Adipose tissue (tissue), 3 donors: ENCODE measurements around the gene CHN2. TPM values are rescaled to one million over a fixed set of nuclear protein-coding genes. Genes with fewer than 3 reads are reported as not detected.

ENCODE experiments used
- H3K27ac ChIP-seq: one replicate; pipeline ENCODE4 v1.5.1; 2013; ENCODE audit warnings: low read depth, low read length
- WGBS, 3 donors: extraction: QIAGEN DNeasy Blood & Tissue Kit; methylation state at CpG; one replicate each; pipeline ENCODE4 v1.1.7; 2013; 5-methylcytosine and 5-hydroxymethylcytosine counted together
- polyA plus RNA-seq, 3 donors: library from polyadenylated mRNA; stranded (reverse); fragments of 200-250 nt; gene quantifications; one replicate each; pipeline ENCODE4 v1.2.3, GENCODE V29; 2013
- donor health status: healthy with polysubstance abuse.
- donor health status: Bipolar disorder and iron deficiency.
- donor health status: healthy.

The CHN2 gene
- polyA plus RNA-seq, 3 donors, result 1.7 to 8.9 (median 7.8) TPM

- WGBS, 3 donors, result 71 to 100% (median 90%) methylated on average over 1 of the region's 1 CpG
- H3K27ac ChIP-seq, result no peak overlapping the region
These were observed 15.5 kb upstream of the CHN2 start for GRCh38 chr7:29179115-29179514.

GRCh38 chr7:29184599-29184998 lies 10.0 kb upstream of the CHN2 start:
- WGBS, 3 donors, result 93 to 95% (median 94%) methylated on average over 2 of the region's 2 CpGs
- no peak overlapping the region for H3K27ac ChIP-seq

- H3K27ac ChIP-seq, result no peak overlapping the region
- WGBS, 3 donors, result 88 to 93% (median 89%) methylated on average over 6 of the region's 6 CpGs
These were observed 9.0 kb upstream of the CHN2 start for GRCh38 chr7:29185613-29186012.

- no peak overlapping the region for H3K27ac ChIP-seq
- WGBS, 3 donors, result 9 to 16% (median 12%) methylated on average over 16 of the region's 16 CpGs
These were observed 4.8 kb upstream of the CHN2 start for GRCh38 chr7:29189743-29190201.

GRCh38 chr7:29190349-29191045 lies 4.1 kb upstream of the CHN2 start:
- no peak overlapping the region for H3K27ac ChIP-seq
- 32 to 76% (median 72%) methylated on average over 5 of the region's 5 CpGs for WGBS, 3 donors

- H3K27ac ChIP-seq, result no peak overlapping the region
- 51 to 66% (median 57%) methylated on average over 1 of the region's 1 CpG for WGBS, 3 donors
These were observed 2.3 kb upstream of the CHN2 start for GRCh38 chr7:29192323-29192722.

- no peak overlapping the region for H3K27ac ChIP-seq
- WGBS, 3 donors, result 56 to 87% (median 86%) methylated on average over 8 of the region's 8 CpGs
These were observed 1.8 kb upstream of the CHN2 start for GRCh38 chr7:29192811-29193210.

- no peak overlapping the region for H3K27ac ChIP-seq
- 24 to 47% (median 45%) methylated on average over 26 of the region's 26 CpGs for WGBS, 3 donors
These were observed 1.0 kb upstream of the CHN2 start for GRCh38 chr7:29193316-29194205.

- H3K27ac ChIP-seq, result no peak overlapping the region
- WGBS, 3 donors, result 1 to 3% (median 1%) methylated on average over 25 to 29 of the region's 40 CpGs
These were observed 375 bp upstream of the CHN2 start for GRCh38 chr7:29194206-29194593.

GRCh38 chr7:29196191-29196590 lies 1.6 kb downstream of the CHN2 start:
- no peak overlapping the region for H3K27ac ChIP-seq
- WGBS, 3 donors, result 19 to 30% (median 23%) methylated on average over 4 of the region's 4 CpGs

- 63 to 78% (median 76%) methylated on average over 3 of the region's 3 CpGs for WGBS, 3 donors
- H3K27ac ChIP-seq, result no peak overlapping the region
These were observed 2.5 kb downstream of the CHN2 start for GRCh38 chr7:29196971-29197595.

GRCh38 chr7:29197916-29198315 lies 3.3 kb downstream of the CHN2 start:
- WGBS, 3 donors, result 53 to 96% (median 95%) methylated on average over 3 of the region's 3 CpGs
- H3K27ac ChIP-seq, result no peak overlapping the region

- 63 to 91% (median 88%) methylated on average over 3 of the region's 3 CpGs for WGBS, 3 donors
- H3K27ac ChIP-seq, result no peak overlapping the region
These were observed 5.2 kb downstream of the CHN2 start for GRCh38 chr7:29199776-29200175.

GRCh38 chr7:29202651-29203069 lies 8.1 kb downstream of the CHN2 start:
- H3K27ac ChIP-seq, result no peak overlapping the region
- WGBS, 3 donors, result 61 to 82% (median 61%) methylated on average over 5 of the region's 5 CpGs

- 62 to 85% (median 84%) methylated on average over 6 of the region's 6 CpGs for WGBS, 3 donors
- H3K27ac ChIP-seq, result no peak overlapping the region
These were observed 10.1 kb downstream of the CHN2 start for GRCh38 chr7:29204491-29205272.

- no peak overlapping the region for H3K27ac ChIP-seq
- WGBS, 3 donors, result 40 to 53% (median 43%) methylated on average over 5 of the region's 5 CpGs
These were observed 12.7 kb downstream of the CHN2 start for GRCh38 chr7:29207162-29207801.

GRCh38 chr7:29208410-29209250 lies 14.1 kb downstream of the CHN2 start:
- 61 to 87% (median 86%) methylated on average over 12 of the region's 12 CpGs for WGBS, 3 donors
- H3K27ac ChIP-seq, result no peak overlapping the region
